ENCODE measurements around the gene TSPAN14.

TSPAN14 gene

GRCh38 chr10:80504897-80505465 is 50.9 kb downstream of the TSPAN14 start:
- Mint-ChIP-seq H3K4me1 (ENCODE audit: low read depth in 2 of 2) (peaks cover 58 to 62% of the 10 kb centered on the region in 2 donors), H3K36me3 (ENCODE audit: insufficient read depth) (peaks cover 43% of the 10 kb centered on the region), H3K4me3 (peak overlapping the region; percentile 59 to 65), H3K9me3 (no peaks in the 10 kb centered on the region), H3K27ac (peak overlapping the region; percentile 91 to 94), H3K27me3 (no peaks in the 10 kb centered on the region)
- DNase-seq (no peak), ATAC-seq (replicated peaks) (peak; percentile 21)

- Mint-ChIP-seq H3K27me3 (no peaks in the 10 kb centered on the region), H3K27ac (no peak overlapping the region), H3K4me1 (ENCODE audit: low read depth in 2 of 2) (peaks cover 55 to 58% of the 10 kb centered on the region in 2 donors), H3K9me3 (no peaks in the 10 kb centered on the region), H3K36me3 (ENCODE audit: insufficient read depth) (peaks cover 55% of the 10 kb centered on the region), H3K4me3 (no peak overlapping the region)
- no peak for ATAC-seq (replicated peaks)
- no peak for DNase-seq
Observed at GRCh38 chr10:80506189-80506575, 52.1 kb downstream of the TSPAN14 start.

DNA sequence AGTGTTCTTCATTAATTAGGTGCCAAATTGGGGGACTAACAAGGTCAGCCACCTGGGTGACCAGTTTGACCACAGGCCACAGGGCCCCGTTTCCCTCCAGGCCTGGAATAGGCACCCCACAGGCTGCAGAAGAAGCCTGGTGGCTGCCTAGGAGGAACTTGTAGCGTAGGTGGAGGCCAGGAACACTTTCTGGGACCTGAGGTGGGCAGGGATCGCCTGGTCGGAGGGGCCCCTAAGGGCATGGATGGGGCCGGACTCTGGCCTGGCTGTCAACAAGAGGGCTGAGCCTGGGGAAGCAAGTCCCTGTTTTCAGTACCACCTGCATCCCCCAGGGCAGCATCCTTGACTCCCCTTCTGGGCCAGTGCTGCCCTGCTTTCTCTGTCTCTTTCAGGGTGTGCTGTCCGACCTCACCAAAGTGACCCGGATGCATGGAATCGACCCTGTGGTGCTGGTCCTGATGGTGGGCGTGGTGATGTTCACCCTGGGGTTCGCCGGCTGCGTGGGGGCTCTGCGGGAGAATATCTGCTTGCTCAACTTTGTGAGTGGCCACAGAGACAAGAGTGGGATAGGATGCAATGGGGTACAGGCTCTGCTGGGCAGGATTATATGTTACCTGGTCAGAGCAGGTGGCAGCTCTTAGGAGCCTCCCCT is 52.9 kb downstream of the TSPAN14 start:
- Mint-ChIP-seq H3K4me3 (no peak overlapping the region), H3K27me3 (no peaks in the 10 kb centered on the region), H3K36me3 (ENCODE audit: insufficient read depth) (peaks cover 57% of the 10 kb centered on the region), H3K4me1 (ENCODE audit: low read depth in 2 of 2) (peaks cover 55% of the 10 kb centered on the region in 2 donors), H3K9me3 (no peaks in the 10 kb centered on the region), H3K27ac (peak overlapping the region; percentile 10 to 63)
- DNase-seq: no peak
- ATAC-seq (replicated peaks): no peak

- H3K27me3 Mint-ChIP-seq: no peaks in the 10 kb centered on the region
- DNase-seq: no peak
- no peak overlapping the region for H3K4me3 Mint-ChIP-seq
- H3K9me3 Mint-ChIP-seq: no peaks in the 10 kb centered on the region
- no peak overlapping the region for H3K27ac Mint-ChIP-seq
- H3K4me1 Mint-ChIP-seq (ENCODE audit: low read depth in 2 of 2): peaks cover 34 to 39% of the 10 kb centered on the region in 2 donors
- H3K36me3 Mint-ChIP-seq (ENCODE audit: insufficient read depth): peaks cover 76% of the 10 kb centered on the region
- ATAC-seq (replicated peaks): no peak
Observed at GRCh38 chr10:80509108-80509402, 54.9 kb downstream of the TSPAN14 start.

- Mint-ChIP-seq H3K9me3 (no peaks in the 10 kb centered on the region), H3K4me3 (no peak overlapping the region), H3K36me3 (ENCODE audit: insufficient read depth) (peaks cover 81% of the 10 kb centered on the region), H3K27me3 (no peaks in the 10 kb centered on the region), H3K4me1 (ENCODE audit: low read depth in 2 of 2) (peaks cover 31 to 34% of the 10 kb centered on the region in 2 donors), H3K27ac (peak overlapping the region; percentile 58 to 87)
- DNase-seq (no peak), ATAC-seq (replicated peaks) (no peak)
Observed at GRCh38 chr10:80509403-80510161, 55.5 kb downstream of the TSPAN14 start.

DNA sequence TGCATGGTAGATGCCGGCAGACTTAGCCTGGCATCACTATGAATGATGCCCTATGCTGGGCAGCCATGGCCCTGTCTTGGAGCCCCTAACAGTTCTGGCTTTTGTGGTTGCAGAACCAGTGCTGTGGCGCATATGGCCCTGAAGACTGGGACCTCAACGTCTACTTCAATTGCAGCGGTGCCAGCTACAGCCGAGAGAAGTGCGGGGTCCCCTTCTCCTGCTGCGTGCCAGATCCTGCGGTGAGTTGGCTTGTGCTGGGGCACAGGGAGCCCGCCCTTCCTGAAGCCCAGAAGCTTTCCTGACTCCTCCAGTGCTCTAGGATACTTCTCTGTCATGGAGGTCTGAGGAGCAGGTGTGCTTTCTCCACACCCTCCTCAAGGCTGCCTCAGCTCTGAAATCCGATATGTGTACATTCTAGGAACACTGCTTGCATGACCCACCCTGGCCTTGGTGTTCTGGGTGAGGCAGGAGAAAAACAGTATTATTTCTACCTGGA is 58.0 kb downstream of the TSPAN14 start:
- H3K27ac Mint-ChIP-seq: peak overlapping the region; percentile 82 to 87
- H3K36me3 Mint-ChIP-seq (ENCODE audit: insufficient read depth): peaks cover 92% of the 10 kb centered on the region
- no peaks in the 10 kb centered on the region for H3K27me3 Mint-ChIP-seq

DNA sequence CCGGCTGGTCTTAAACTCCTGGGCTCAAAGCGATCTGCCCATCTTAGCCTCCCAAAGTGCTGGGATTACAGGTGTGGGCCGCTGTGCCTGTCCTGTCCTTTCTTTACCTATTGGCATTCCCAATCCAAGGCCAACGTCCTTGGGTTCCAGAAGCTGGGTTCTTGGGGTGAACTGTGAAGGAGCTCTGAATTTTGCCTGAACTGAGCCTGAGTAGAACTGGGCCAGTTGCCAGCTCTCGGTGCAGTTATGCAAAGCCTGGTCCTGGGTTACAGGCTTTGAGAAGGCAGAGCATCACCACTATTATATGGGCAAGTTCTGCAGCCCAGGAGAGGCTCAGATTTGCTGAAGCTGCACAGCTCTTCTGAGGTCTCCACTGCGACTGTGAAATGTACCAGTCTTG is 59.0 kb downstream of the TSPAN14 start:
- ATAC-seq (replicated peaks): no peak
- H3K27me3 Mint-ChIP-seq: no peaks in the 10 kb centered on the region
- H3K36me3 Mint-ChIP-seq (ENCODE audit: insufficient read depth): peaks cover 92% of the 10 kb centered on the region
- peaks cover 17 to 22% of the 10 kb centered on the region in 2 donors for H3K4me1 Mint-ChIP-seq (ENCODE audit: low read depth in 2 of 2)
- no peak for DNase-seq
- H3K4me3 Mint-ChIP-seq: no peak overlapping the region
- H3K27ac Mint-ChIP-seq: peak overlapping the region in 1 of 2 donors; percentile 88
- H3K9me3 Mint-ChIP-seq: no peaks in the 10 kb centered on the region

More for the DNA sequence above, 58.0 kb downstream of the TSPAN14 start:
- peak overlapping the region; percentile 4 to 36 for H3K4me3 Mint-ChIP-seq
- H3K4me1 Mint-ChIP-seq (ENCODE audit: low read depth in 2 of 2): peaks cover 16 to 22% of the 10 kb centered on the region in 2 donors
- ATAC-seq (replicated peaks) (no peak), DNase-seq (no peak)
- no peaks in the 10 kb centered on the region for H3K9me3 Mint-ChIP-seq

DNA sequence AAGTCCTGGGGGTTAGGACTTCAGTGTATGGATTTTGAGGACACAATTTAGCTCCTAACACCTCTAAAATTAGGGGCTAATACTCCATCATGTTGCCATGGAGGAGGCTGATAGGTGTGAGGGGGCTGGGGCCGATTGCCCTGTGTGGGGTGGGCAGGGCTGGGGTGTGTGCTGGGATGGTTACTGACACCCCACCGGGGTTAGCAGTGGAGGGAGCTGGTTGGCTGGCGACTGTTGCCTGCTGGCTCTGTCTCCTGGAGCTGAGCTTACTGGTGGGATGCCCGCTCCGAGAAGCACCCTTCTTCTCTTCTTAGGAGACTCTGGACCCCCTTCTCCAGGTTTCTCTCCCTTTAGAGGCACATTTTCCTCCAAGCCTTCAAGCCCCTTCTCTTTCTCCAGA is 61.4 kb downstream of the TSPAN14 start:
- Mint-ChIP-seq H3K9me3 (no peaks in the 10 kb centered on the region), H3K27ac (peak overlapping the region; percentile 8 to 57), H3K27me3 (no peaks in the 10 kb centered on the region), H3K4me1 (ENCODE audit: low read depth in 2 of 2) (peaks cover 19 to 30% of the 10 kb centered on the region in 2 donors), H3K4me3 (no peak overlapping the region), H3K36me3 (ENCODE audit: insufficient read depth) (peaks cover 90% of the 10 kb centered on the region)
- no peak for ATAC-seq (replicated peaks)
- DNase-seq: no peak

- Mint-ChIP-seq H3K27ac (peak overlapping the region; percentile 16 to 57), H3K9me3 (no peaks in the 10 kb centered on the region), H3K4me3 (no peak overlapping the region), H3K27me3 (no peaks in the 10 kb centered on the region), H3K4me1 (ENCODE audit: low read depth in 2 of 2) (peaks cover 23 to 32% of the 10 kb centered on the region in 2 donors), H3K36me3 (ENCODE audit: insufficient read depth) (peaks cover 90% of the 10 kb centered on the region)
- no peak for DNase-seq
- no peak for ATAC-seq (replicated peaks)
Observed at GRCh38 chr10:80515941-80516340, 61.8 kb downstream of the TSPAN14 start.

GRCh38 chr10:80516506-80517075 is 62.5 kb downstream of the TSPAN14 start:
- ATAC-seq (replicated peaks) (no peak), DNase-seq (no peak)
- H3K36me3 Mint-ChIP-seq (ENCODE audit: insufficient read depth): peaks cover 88% of the 10 kb centered on the region
- peak overlapping the region; percentile 16 to 72 for H3K27ac Mint-ChIP-seq
- no peaks in the 10 kb centered on the region for H3K9me3 Mint-ChIP-seq
- peaks cover 20 to 25% of the 10 kb centered on the region in 2 donors for H3K4me1 Mint-ChIP-seq (ENCODE audit: low read depth in 2 of 2)
- H3K4me3 Mint-ChIP-seq: no peak overlapping the region
- H3K27me3 Mint-ChIP-seq: no peaks in the 10 kb centered on the region

- DNase-seq (no peak), ATAC-seq (replicated peaks) (no peak)
- H3K27ac Mint-ChIP-seq: peak overlapping the region; percentile 64 to 72
- H3K4me1 Mint-ChIP-seq (ENCODE audit: low read depth in 2 of 2): peaks cover 17 to 18% of the 10 kb centered on the region in 2 donors
- no peaks in the 10 kb centered on the region for H3K27me3 Mint-ChIP-seq
- no peaks in the 10 kb centered on the region for H3K9me3 Mint-ChIP-seq
- no peak overlapping the region for H3K4me3 Mint-ChIP-seq
- H3K36me3 Mint-ChIP-seq (ENCODE audit: insufficient read depth): peaks cover 81% of the 10 kb centered on the region
Observed at GRCh38 chr10:80517416-80518142, 63.5 kb downstream of the TSPAN14 start.

DNA sequence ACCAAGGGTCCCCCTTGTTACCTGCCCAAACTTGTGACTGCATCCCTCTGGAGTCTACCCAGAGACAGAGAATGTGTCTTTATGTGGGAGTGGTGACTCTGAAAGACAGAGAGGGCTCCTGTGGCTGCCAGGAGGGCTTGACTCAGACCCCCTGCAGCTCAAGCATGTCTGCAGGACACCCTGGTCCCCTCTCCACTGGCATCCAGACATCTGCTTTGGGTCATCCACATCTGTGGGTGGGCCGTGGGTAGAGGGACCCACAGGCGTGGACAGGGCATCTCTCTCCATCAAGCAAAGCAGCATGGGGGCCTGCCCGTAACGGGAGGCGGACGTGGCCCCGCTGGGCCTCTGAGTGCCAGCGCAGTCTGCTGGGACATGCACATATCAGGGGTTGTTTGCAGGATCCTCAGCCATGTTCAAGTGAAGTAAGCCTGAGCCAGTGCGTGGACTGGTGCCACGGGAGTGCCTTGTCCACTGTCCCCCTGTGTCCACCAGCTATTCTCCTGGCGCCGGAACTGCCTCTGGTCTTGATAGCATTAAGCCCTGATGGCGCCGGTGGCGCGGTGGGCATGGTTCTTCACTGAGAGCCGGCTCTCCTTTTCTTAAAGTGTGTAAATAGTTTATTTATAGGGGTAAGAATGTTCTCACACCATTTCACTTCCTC is 64.2 kb downstream of the TSPAN14 start:
- no peak overlapping the region for H3K4me3 Mint-ChIP-seq
- peak overlapping the region; percentile 49 to 64 for H3K27ac Mint-ChIP-seq
- DNase-seq: no peak
- ATAC-seq (replicated peaks): no peak
- H3K9me3 Mint-ChIP-seq: no peaks in the 10 kb centered on the region
- H3K4me1 Mint-ChIP-seq (ENCODE audit: low read depth in 2 of 2): peaks cover 20 to 24% of the 10 kb centered on the region in 2 donors
- H3K36me3 Mint-ChIP-seq (ENCODE audit: insufficient read depth): peaks cover 74% of the 10 kb centered on the region
- no peaks in the 10 kb centered on the region for H3K27me3 Mint-ChIP-seq
